CD14-positive monocyte (primary cell): ENCODE results near the gene TRPC4AP. TPM values are rescaled to one million over a fixed set of nuclear protein-coding genes. Genes with fewer than 3 reads are reported as not detected.

Experiments used
- DNase-seq, 3 donors: peaks; one replicate each; pipeline ENCODE4 v3.0.0-alpha.2; 2011 to 2022
- H2AFZ ChIP-seq: 2 replicates; pipeline ENCODE4 v1.6.0; 2012; ENCODE audit warnings: mild to moderate bottlenecking, low read depth, low read length, inconsistent platforms; ENCODE audit not compliant: insufficient read depth, poor library complexity, severe bottlenecking
- H3K27ac ChIP-seq, 2 donors: 1 replicate in 1 of 2; 2 replicates in 1 of 2; pipeline ENCODE4 v1.5.1; 2012 to 2013; ENCODE audit warnings: low read length in 2 of 2, control low read depth in 1 of 2, inconsistent platforms in 1 of 2, low read depth in 1 of 2, mild to moderate bottlenecking in 1 of 2
- H3K27me3 ChIP-seq, 2 donors: one replicate each; pipeline versions ENCODE4 v1.6.0 to v1.6.1; 2011 to 2013; ENCODE audit warnings: low read length in 2 of 2; ENCODE audit not compliant: control insufficient read depth in 2 of 2, insufficient read depth in 2 of 2
- H3K36me3 ChIP-seq, 2 donors: replicated peaks in 1 of 2; 1 replicate in 1 of 2; 2 replicates in 1 of 2; pipeline versions ENCODE4 v1.5.1 to v1.6.1; 2012 to 2013; ENCODE audit warnings: low read length in 2 of 2, control low read depth in 1 of 2, inconsistent platforms in 1 of 2, mild to moderate bottlenecking in 1 of 2; ENCODE audit not compliant: insufficient read depth in 2 of 2, control insufficient read depth in 1 of 2
- H3K4me1 ChIP-seq, 2 donors: 1 replicate in 1 of 2; 2 replicates in 1 of 2; pipeline versions ENCODE4 v1.5.1 to v1.6.1; 2012 to 2013; ENCODE audit warnings: low read length in 2 of 2, control low read depth in 1 of 2, inconsistent platforms in 1 of 2, mild to moderate bottlenecking in 1 of 2, moderate library complexity in 1 of 2; ENCODE audit not compliant: insufficient read depth in 2 of 2, control insufficient read depth in 1 of 2
- H3K4me2 ChIP-seq: replicated peaks from 2 replicates; pipeline ENCODE3; 2012; ENCODE audit warnings: low read length, moderate library complexity, mild to moderate bottlenecking; ENCODE audit not compliant: poor library complexity, severe bottlenecking; ENCODE audit errors: extremely low read depth
- H3K4me3 ChIP-seq, 3 experiments: fragments of 200-600 bp in 1 of 3; sonication (generic) in 1 of 3; replicated peaks in 1 of 3; 1 replicate in 2 of 3; 2 replicates in 1 of 3; pipeline ENCODE4 v1.5.1; 2011 to 2013; ENCODE audit warnings: low read length in 3 of 3, mild to moderate bottlenecking in 3 of 3, control low read depth in 2 of 3, low read depth in 2 of 3, inconsistent platforms in 1 of 3, moderate library complexity in 1 of 3
- H3K79me2 ChIP-seq: 2 replicates; pipeline ENCODE4 v1.6.0; 2012; ENCODE audit warnings: mild to moderate bottlenecking, control low read depth, inconsistent platforms, low read length, moderate library complexity; ENCODE audit not compliant: insufficient read depth
- H3K9ac ChIP-seq: 2 replicates; pipeline ENCODE4 v1.6.0; 2017; ENCODE audit warnings: low read length, mild to moderate bottlenecking; ENCODE audit not compliant: insufficient read depth, poor library complexity, severe bottlenecking
- H3K9me3 ChIP-seq, 2 donors: replicated peaks in 1 of 2; 1 replicate in 1 of 2; 2 replicates in 1 of 2; pipeline versions ENCODE4 v1.5.1 to v1.6.1; 2012 to 2013; ENCODE audit warnings: low read length in 2 of 2, control low read depth in 1 of 2; ENCODE audit not compliant: control insufficient read depth in 1 of 2, insufficient read depth in 1 of 2
- H4K20me1 ChIP-seq: 2 replicates; pipeline ENCODE4 v1.6.0; 2012; ENCODE audit warnings: mild to moderate bottlenecking, low read length, control low read depth, moderate library complexity; ENCODE audit not compliant: insufficient read depth
- H3K27ac Mint-ChIP-seq, 7 donors: one replicate each; pipeline ENCODE4 v1.8.0; 2020; ENCODE audit warnings: mild to moderate bottlenecking in 7 of 7, mixed read lengths in 7 of 7, moderate library complexity in 6 of 7, inconsistent platforms in 2 of 7
- H3K27me3 Mint-ChIP-seq, 3 donors: one replicate each; pipeline ENCODE4 v1.8.0; 2021 to 2022; ENCODE audit warnings: low read depth in 3 of 3, mild to moderate bottlenecking in 3 of 3, mixed read lengths in 3 of 3, moderate library complexity in 3 of 3, inconsistent platforms in 1 of 3
- H3K36me3 Mint-ChIP-seq, 2 donors: one replicate each; pipeline ENCODE4 v1.8.0; 2020; ENCODE audit warnings: mixed read lengths in 2 of 2, inconsistent platforms in 1 of 2, mild to moderate bottlenecking in 1 of 2
- H3K4me1 Mint-ChIP-seq: one replicate; pipeline ENCODE4 v1.8.0; 2020; ENCODE audit warnings: mild to moderate bottlenecking, mixed read lengths
- H3K4me3 Mint-ChIP-seq, 2 donors: one replicate each; pipeline ENCODE4 v1.8.0; 2020; ENCODE audit warnings: mild to moderate bottlenecking in 2 of 2, mixed read lengths in 2 of 2, moderate library complexity in 1 of 2
- H3K9me3 Mint-ChIP-seq, 7 donors: one replicate each; pipeline ENCODE4 v1.8.0; 2020 to 2022; ENCODE audit warnings: mixed read lengths in 7 of 7, mild to moderate bottlenecking in 6 of 7, moderate library complexity in 6 of 7, inconsistent platforms in 2 of 7
- CTCF ChIP-seq: fragments of 200-600 bp; IDR thresholded peaks from one replicate; pipeline ENCODE4 v1.8.0; 2022; ENCODE audit warnings: antibody characterized with exemption, mild to moderate bottlenecking
- WGBS: methylation state at CpG from one replicate; pipeline ENCODE4 v1.1.5; 2013; ENCODE audit warnings: missing lambda C conversion rate; ENCODE audit not compliant: insufficient coverage; 5-methylcytosine and 5-hydroxymethylcytosine counted together
- intact Hi-C, 2 donors: fragments of 100-400 bp; cut with micrococcal nuclease; formaldehyde crosslinking; loops; one replicate each; pipeline versions ENCODE4 v1.15.0 to v1.15.1; 2023
- polyA plus RNA-seq, 3 donors: library from polyadenylated mRNA; depleted of rRNA in 1 of 3; unstranded in 2 of 3; stranded (reverse) in 1 of 3; fragments of 300-500 nt in 2 of 3; fragments of >200 nt in 1 of 3; fragmentation: Illumina TruSeq in 2 of 3; gene quantifications; 1 replicate in 2 of 3; 2 replicates in 1 of 3; pipeline ENCODE4 v1.2.3, GENCODE V29; 2012 to 2021

TRPC4AP gene
- polyA plus RNA-seq, 3 donors: 80.8 to 98.4 (median 88.6) TPM

DNA sequence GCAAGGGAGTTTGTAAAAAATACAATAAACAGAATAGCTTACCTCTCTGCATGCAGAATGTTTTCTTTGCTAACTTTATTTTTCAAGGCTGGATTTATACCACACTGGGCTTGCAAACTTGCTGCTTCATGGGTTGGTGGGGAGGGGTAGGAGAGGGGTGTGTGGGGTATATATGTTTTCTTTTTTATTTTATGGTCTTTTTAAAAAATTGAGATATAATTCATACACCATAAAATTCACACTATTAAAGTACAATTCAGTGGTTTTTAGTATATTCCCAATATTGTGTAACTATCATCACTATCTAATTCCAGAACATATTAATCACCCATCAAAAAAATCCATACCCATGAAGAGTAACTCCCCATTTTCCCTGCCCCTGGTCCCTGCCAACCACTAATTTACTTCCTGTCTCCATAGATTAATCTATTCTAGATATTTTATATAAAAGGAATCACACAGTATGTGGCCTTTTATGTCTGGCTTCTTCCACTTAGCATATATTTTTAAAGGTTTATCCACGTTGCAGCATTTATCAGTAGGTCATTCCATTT is 14.3 kb upstream of the TRPC4AP start:
- peaks cover 15% of the 10 kb centered on the region for H3K4me1 Mint-ChIP-seq

GRCh38 chr20:35104685-35105295 is 12.2 kb upstream of the TRPC4AP start:
- no peaks in the 10 kb centered on the region for H3K9me3 ChIP-seq
- H3K79me2 ChIP-seq: no peaks in the 10 kb centered on the region
- no peak overlapping the region for H3K4me3 Mint-ChIP-seq
- no peak for TF ChIP-seq CTCF
- H3K4me3 ChIP-seq: no peak overlapping the region
- H3K27ac ChIP-seq: no peak overlapping the region
- no peak overlapping the region for H3K4me2 ChIP-seq
- no peaks in the 10 kb centered on the region for H3K36me3 ChIP-seq
- H3K27me3 ChIP-seq: no peaks in the 10 kb centered on the region
- intact Hi-C loops: no loop called here
- DNase-seq: no peak
- WGBS: no CpG with 5 or more reads among the region's 3 CpGs
- peaks cover 0 to 2% (median 0%) of the 10 kb centered on the region in 3 donors for H3K27me3 Mint-ChIP-seq
- no peaks in the 10 kb centered on the region for H3K9me3 Mint-ChIP-seq
- H3K36me3 Mint-ChIP-seq: peaks cover 9 to 16% of the 10 kb centered on the region in 2 donors
- H3K4me1 Mint-ChIP-seq: peaks cover 5% of the 10 kb centered on the region
- no peaks in the 10 kb centered on the region for H3K4me1 ChIP-seq
- no peak overlapping the region for H3K27ac Mint-ChIP-seq
- H3K9ac ChIP-seq: no peak overlapping the region
- H4K20me1 ChIP-seq: no peaks in the 10 kb centered on the region
- no peak overlapping the region for H2AFZ ChIP-seq

More for the DNA sequence above, 14.3 kb upstream of the TRPC4AP start:
- H3K9me3 ChIP-seq: no peaks in the 10 kb centered on the region
- no peaks in the 10 kb centered on the region for H3K79me2 ChIP-seq
- H3K4me3 ChIP-seq: no peak overlapping the region
- no peak overlapping the region for H3K4me2 ChIP-seq
- no CpG with 5 or more reads among the region's 1 CpG for WGBS
- intact Hi-C loops: no loop called here
- no peaks in the 10 kb centered on the region for H3K4me1 ChIP-seq
- no peaks in the 10 kb centered on the region for H3K27me3 ChIP-seq
- DNase-seq: no peak
- no peak overlapping the region for H3K27ac Mint-ChIP-seq
- no peak for TF ChIP-seq CTCF
- H3K4me3 Mint-ChIP-seq: no peak overlapping the region
- H3K9ac ChIP-seq: no peak overlapping the region
- no peaks in the 10 kb centered on the region for H4K20me1 ChIP-seq
- no peak overlapping the region for H3K27ac ChIP-seq
- no peak overlapping the region for H2AFZ ChIP-seq
- H3K9me3 Mint-ChIP-seq: no peaks in the 10 kb centered on the region
- H3K36me3 Mint-ChIP-seq: peaks cover 25 to 32% of the 10 kb centered on the region in 2 donors
- H3K36me3 ChIP-seq: no peaks in the 10 kb centered on the region
- H3K27me3 Mint-ChIP-seq: peaks cover 0 to 2% (median 0%) of the 10 kb centered on the region in 3 donors
